ENCODE results near the gene REEP2. TPM values are rescaled to one million over a fixed set of nuclear protein-coding genes. Genes with fewer than 3 reads are reported as not detected.

Gene REEP2
- total RNA-seq, 1 donor = 6.1 TPM

DNA sequence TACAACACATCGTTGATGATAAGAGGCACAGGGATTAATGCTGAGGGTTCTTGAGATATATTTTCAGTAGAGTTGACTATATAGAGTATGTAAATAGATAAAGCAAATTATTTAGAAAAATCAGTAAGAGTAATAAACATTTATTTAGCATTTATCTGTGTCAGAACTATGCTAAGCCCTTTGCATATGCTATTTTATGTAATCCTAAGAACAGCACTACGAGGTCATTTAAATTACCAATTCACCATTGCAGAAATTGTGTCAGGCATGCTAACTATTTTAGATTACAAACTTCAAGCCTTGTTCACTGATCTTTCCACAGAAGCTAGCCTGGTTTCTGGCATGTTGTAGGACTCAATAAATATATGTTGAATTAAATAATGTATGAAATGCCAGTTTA, 20.4 kb upstream of the REEP2 start:
- DNase-seq (ENCODE audit: low read depth) = no peak
- no peak overlapping the region for H3K4me3 ChIP-seq (ENCODE audit: low read depth, low read length)
- TF ChIP-seq, protein P1, sequence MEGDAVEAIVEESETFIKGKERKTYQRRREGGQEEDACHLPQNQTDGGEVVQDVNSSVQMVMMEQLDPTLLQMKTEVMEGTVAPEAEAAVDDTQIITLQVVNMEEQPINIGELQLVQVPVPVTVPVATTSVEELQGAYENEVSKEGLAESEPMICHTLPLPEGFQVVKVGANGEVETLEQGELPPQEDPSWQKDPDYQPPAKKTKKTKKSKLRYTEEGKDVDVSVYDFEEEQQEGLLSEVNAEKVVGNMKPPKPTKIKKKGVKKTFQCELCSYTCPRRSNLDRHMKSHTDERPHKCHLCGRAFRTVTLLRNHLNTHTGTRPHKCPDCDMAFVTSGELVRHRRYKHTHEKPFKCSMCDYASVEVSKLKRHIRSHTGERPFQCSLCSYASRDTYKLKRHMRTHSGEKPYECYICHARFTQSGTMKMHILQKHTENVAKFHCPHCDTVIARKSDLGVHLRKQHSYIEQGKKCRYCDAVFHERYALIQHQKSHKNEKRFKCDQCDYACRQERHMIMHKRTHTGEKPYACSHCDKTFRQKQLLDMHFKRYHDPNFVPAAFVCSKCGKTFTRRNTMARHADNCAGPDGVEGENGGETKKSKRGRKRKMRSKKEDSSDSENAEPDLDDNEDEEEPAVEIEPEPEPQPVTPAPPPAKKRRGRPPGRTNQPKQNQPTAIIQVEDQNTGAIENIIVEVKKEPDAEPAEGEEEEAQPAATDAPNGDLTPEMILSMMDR (IDR thresholded peaks at IDR 0.05; ENCODE audit: insufficient read depth, low read length) = no peak

DNA sequence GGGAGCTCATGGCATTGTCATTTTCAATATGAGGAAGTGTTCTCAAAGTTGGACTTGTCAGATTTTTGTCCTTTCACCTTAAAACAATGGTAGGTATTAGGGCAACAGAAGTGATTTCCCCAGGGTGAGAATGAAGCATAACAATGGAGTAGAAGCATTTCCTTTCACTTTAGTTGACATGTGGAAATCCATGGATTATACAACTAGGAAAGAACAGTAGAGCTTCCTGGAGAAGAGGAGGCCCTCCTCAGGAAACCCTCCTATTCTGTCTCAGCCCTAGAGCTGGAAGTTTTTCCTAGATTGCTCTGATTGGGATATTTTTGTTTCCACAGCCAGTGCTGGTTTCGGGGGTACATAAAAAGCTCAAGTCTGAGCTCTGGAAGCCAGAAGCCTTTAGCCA, 13.8 kb upstream of the REEP2 start:
- no peak overlapping the region for H3K4me3 ChIP-seq (ENCODE audit: low read depth, low read length)
- TF ChIP-seq, protein P1 (IDR thresholded peaks at IDR 0.05; ENCODE audit: insufficient read depth, low read length) = no peak
- no peak for DNase-seq (ENCODE audit: low read depth)

DNA sequence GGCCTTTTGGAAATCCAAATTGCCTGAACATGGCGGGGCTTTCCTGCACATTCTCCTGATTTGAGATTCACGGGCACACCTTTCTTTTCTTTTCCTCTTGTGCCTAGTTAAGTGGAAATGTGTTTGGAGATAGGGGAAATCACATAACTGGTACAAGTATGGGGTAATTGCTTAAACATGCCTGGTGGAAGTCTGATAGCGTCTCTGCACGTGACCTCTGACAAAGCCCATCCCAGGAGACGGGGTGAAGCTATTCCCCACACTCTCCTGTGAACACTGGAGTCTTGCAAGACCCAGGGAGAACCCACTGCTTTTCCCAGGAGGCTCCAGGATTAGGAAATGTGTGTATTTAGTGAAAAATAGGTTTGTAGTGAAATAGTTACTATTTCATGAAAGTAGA, 2.9 kb upstream of the REEP2 start:
- TF ChIP-seq, protein P1 (IDR thresholded peaks at IDR 0.05; ENCODE audit: insufficient read depth, low read length) = no peak
- H3K4me3 ChIP-seq (ENCODE audit: low read depth, low read length) = no peak overlapping the region
- no peak for DNase-seq (ENCODE audit: low read depth)

DNA sequence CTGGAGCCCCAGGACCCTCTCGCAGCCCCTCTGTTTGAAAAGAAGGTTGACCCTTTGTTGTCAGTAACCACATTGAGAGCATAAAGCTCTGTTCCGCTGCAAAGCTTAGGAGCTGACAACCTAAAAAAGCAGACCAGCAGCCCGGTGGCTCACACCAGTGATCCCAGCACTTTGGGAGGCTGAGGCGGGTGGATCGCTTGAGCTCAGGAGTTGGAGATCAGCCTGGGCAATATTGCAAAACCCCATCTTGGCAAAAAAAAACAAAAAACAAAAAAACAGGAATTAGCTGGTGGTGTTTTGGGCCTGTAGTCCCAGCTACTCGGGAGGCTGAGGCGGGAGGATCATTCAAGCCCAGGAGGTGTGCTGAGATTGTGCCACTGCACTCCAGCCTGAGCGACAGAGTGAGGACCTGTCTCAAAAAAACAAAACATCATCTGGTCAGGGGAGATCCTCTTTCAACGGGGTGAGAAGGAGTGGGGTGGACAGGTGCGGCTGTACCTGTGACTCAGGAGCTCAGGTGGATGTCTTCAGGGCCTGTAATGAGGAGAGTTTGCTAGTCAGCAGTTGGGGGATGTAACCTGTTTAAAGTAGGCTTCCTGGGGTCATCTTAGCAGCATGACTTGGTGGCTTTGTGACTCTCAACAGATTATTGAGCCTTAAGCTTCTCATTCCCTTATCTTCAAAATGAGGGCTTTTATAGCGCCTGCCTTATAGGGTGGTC, 694 bp upstream of the REEP2 start:
- DNase-seq (ENCODE audit: low read depth) = no peak
- TF ChIP-seq, protein P1 (IDR thresholded peaks at IDR 0.05; ENCODE audit: insufficient read depth, low read length) = no peak
- peak overlapping the region; percentile 52 for H3K4me3 ChIP-seq (ENCODE audit: low read depth, low read length)

DNA sequence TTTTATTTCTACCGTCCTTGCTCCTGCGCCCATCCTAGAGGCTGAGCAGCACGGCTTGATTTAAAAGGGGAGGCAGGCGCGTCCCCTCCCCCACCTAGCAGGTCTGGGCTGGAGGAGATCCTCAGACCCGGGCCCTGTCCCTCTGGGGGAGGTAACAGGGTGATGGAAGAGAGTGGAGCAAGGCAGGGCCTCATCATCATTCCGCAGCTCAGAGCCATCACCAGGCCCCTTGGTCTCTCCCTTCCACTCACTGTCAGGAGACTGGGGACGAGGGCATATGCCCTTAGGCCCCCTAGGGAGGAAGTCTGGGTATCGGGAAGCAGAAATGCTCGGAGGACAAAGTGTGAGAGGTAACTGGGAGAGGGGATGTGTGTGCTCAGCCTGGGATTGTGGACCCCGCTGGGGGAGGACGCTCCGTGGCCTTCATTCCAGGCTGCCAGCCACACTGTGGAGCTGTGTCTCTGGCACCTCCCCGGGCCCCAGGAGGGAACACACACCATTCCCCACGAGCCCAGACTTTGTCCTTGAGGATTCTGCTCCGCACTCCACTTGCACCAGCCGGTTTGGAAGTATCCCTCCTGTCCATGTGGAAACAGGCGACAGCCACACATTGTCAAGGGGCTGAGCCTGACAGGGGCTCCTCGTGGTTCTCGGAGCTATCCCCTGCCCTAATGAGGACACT, 761 bp downstream of the REEP2 start:
- peak overlapping the region; percentile 52 for H3K4me3 ChIP-seq (ENCODE audit: low read depth, low read length)
- TF ChIP-seq, protein P1 (IDR thresholded peaks at IDR 0.05; ENCODE audit: insufficient read depth, low read length) = no peak
- DNase-seq (ENCODE audit: low read depth) = no peak

DNA sequence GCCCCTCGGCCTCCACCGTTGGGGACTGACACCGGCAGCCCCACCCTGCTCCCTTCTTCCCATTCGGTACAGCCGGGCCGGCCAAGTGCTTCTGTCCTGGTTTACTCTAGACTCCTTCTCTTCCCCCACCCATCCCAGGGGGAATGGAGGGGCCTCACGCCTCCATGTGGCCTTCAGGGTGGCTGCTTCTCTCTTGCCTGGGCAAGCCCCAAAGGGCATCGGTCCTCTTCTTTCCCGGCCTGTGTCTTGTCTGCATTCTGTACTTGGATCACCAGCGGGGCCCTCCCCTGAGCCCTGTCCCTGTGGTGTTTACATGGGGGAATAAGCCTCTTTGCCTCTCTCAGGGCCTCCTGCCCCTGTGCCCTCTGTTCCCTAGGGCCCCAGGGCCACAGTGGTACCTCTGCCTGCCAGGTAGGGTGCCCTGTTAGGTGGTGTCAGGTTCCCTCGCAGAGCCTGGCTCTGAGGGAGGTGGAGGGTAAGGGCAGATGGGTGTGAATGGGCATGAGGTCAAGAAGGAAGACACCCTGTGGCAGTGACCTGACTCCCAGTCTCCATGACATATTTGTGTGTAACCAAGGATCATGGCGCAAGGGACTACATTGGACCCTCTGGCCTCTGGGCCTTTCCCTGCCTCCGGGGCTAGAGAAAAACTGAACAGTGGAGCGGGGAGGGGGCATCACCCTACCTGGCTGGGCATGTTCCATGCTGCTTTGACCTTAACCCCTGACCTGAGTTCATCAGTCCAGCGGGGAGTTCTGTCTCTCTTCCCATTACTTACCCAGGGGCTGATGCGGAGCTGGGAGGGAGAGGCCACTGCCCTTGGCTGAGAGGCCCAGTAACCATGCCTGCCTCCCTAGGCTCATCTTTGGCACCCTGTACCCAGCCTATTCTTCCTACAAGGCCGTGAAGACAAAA, 1.6 kb downstream of the REEP2 start:
- H3K4me3 ChIP-seq (ENCODE audit: low read depth, low read length) = no peak overlapping the region

More for the DNA sequence above, 1.6 kb downstream of the REEP2 start:
- no peak for DNase-seq (ENCODE audit: low read depth)
- TF ChIP-seq, protein P1 (IDR thresholded peaks at IDR 0.05; ENCODE audit: insufficient read depth, low read length) = no peak

Measured in fibroblast of the aortic adventitia (primary cell).